Stimulated activated naive B cell treated with anti-CD40 and anti-IgM and Interleukin-4, amounts not matched to agents 10 μg/mL and 1 μg/mL and 100 μg/mL, for 72 hours (primary cell): Measurements from ENCODE around the gene CIAO3.

ENCODE experiments used
- ATAC-seq, 2 donors: fragments of 150-1000 bp; cut with Tn5 transposase; replicated peaks; 2 replicates each; pipeline ENCODE4 v1.10.0; 2021; ENCODE audit warnings: moderate library complexity in 1 of 2
- DNase-seq: peaks from one replicate; pipeline ENCODE4 v3.0.0; 2021
- H3K27ac Mint-ChIP-seq: one replicate; pipeline ENCODE4 v1.8.0; 2022; ENCODE audit warnings: mild to moderate bottlenecking, mixed read lengths
- H3K27me3 Mint-ChIP-seq, 2 donors: one replicate each; pipeline ENCODE4 v1.8.0; 2022; ENCODE audit warnings: mixed read lengths in 2 of 2
- H3K36me3 Mint-ChIP-seq, 2 donors: one replicate each; pipeline ENCODE4 v1.8.0; 2022; ENCODE audit warnings: mixed read lengths in 2 of 2, mild to moderate bottlenecking in 1 of 2
- H3K4me1 Mint-ChIP-seq, 2 donors: one replicate each; pipeline ENCODE4 v1.8.0; 2022; ENCODE audit warnings: mixed read lengths in 2 of 2, mild to moderate bottlenecking in 1 of 2
- H3K4me3 Mint-ChIP-seq, 2 donors: one replicate each; pipeline ENCODE4 v1.8.0; 2022; ENCODE audit warnings: mild to moderate bottlenecking in 2 of 2, mixed read lengths in 2 of 2, moderate library complexity in 1 of 2
- H3K9me3 Mint-ChIP-seq, 2 donors: one replicate each; pipeline ENCODE4 v1.8.0; 2022; ENCODE audit warnings: mixed read lengths in 2 of 2, mild to moderate bottlenecking in 1 of 2

The CIAO3 gene

GRCh38 chr16:729768-730665, 10.8 kb downstream of the CIAO3 start:
- no peak for DNase-seq
- peak overlapping the region; percentile 16 to 36 for H3K4me3 Mint-ChIP-seq
- no peaks in the 10 kb centered on the region for H3K9me3 Mint-ChIP-seq
- H3K27ac Mint-ChIP-seq: no peak overlapping the region
- H3K27me3 Mint-ChIP-seq: no peaks in the 10 kb centered on the region
- ATAC-seq: no peak
- H3K36me3 Mint-ChIP-seq: peaks cover 9 to 15% of the 10 kb centered on the region in 2 donors
- peaks cover 3 to 14% of the 10 kb centered on the region in 2 donors for H3K4me1 Mint-ChIP-seq

DNA sequence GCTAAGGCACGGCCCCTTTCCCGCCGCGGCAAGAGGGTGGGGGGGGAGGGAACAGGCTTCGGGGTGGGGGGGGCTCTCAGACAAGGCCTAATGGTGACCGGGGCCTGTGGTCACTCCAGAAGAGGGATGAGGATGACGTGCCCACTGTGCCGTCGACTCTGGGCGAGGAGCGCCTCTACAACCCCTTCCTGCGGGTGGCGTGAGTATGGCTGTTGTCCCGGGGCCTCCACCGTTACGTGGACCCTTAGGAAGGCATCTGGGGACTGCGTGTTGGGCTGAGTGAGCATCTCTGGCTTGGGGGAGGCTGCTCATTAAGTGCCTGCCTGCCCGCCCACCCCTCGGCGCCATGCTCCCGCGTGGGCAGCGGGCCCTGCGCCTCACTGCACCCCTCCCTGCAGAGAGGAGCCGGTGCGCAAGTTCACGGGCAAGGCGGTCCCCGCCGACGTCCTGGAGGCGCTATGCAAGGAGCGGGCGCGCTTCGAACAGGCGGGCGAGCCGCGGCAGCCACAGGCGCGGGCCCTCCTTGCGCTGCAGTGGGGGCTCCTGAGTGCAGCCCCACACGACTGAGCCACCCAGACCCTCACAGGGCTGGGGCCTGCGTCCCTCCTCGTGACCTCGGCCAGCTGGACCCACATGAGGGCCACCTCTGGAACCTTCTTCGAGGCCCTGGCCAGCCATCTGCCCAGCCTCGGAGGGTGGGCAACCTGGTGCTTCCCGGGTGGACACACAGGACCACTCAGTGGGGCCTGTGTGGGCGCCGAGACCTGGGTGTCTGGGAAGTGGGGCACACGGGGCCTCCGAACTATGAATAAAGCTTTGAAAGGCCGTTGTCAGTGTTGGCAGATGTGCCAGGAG, 11.7 kb downstream of the CIAO3 start:
- peak overlapping the region; percentile 76 to 78 for H3K4me3 Mint-ChIP-seq
- no peaks in the 10 kb centered on the region for H3K9me3 Mint-ChIP-seq
- H3K4me1 Mint-ChIP-seq: peaks cover 3 to 14% of the 10 kb centered on the region in 2 donors
- no peak for ATAC-seq
- H3K27me3 Mint-ChIP-seq: no peaks in the 10 kb centered on the region
- peaks cover 9 to 11% of the 10 kb centered on the region in 2 donors for H3K36me3 Mint-ChIP-seq
- no peak for DNase-seq
- H3K27ac Mint-ChIP-seq: no peak overlapping the region

GRCh38 chr16:728131-728889, 12.5 kb downstream of the CIAO3 start:
- H3K4me3 Mint-ChIP-seq: peak overlapping the region; percentile 76 to 78
- DNase-seq: peak; percentile 65
- no peaks in the 10 kb centered on the region for H3K27me3 Mint-ChIP-seq

GRCh38 chr16:727291-727977, 13.4 kb downstream of the CIAO3 start:
- peaks cover 0 to 6% of the 10 kb centered on the region in 2 donors for H3K36me3 Mint-ChIP-seq
- no peaks in the 10 kb centered on the region for H3K27me3 Mint-ChIP-seq
- H3K4me3 Mint-ChIP-seq: peak overlapping the region; percentile 71 to 73
- DNase-seq: no peak
- ATAC-seq: peak; percentile 20 to 28
- no peaks in the 10 kb centered on the region for H3K9me3 Mint-ChIP-seq
- peaks cover 10 to 28% of the 10 kb centered on the region in 2 donors for H3K4me1 Mint-ChIP-seq
- peak overlapping the region; percentile 51 for H3K27ac Mint-ChIP-seq

More at GRCh38 chr16:728131-728889, 12.5 kb downstream of the CIAO3 start:
- Mint-ChIP-seq H3K4me1 (peaks cover 6 to 21% of the 10 kb centered on the region in 2 donors), H3K9me3 (no peaks in the 10 kb centered on the region), H3K36me3 (peaks cover 4 to 6% of the 10 kb centered on the region in 2 donors), H3K27ac (peak overlapping the region; percentile 62)
- peak; percentile 56 to 65 for ATAC-seq

- H3K9me3 Mint-ChIP-seq: no peaks in the 10 kb centered on the region
- peak within 1 kb of the TSS; percentile 77 to 86 for H3K4me3 Mint-ChIP-seq
- peaks cover 0 to 6% of the 10 kb centered on the region in 2 donors for H3K36me3 Mint-ChIP-seq
- H3K27ac Mint-ChIP-seq: peak within 1 kb of the TSS; percentile 84
- DNase-seq (peak; percentile 48), ATAC-seq (peak; percentile 35 to 50)
- H3K4me1 Mint-ChIP-seq: peaks cover 10 to 36% of the 10 kb centered on the region in 2 donors
- H3K27me3 Mint-ChIP-seq: no peaks in the 10 kb centered on the region
Observed at GRCh38 chr16:726438-727290, 14.1 kb downstream of the CIAO3 start, which contains the start of the genes CCDC78 and HAGHL. TSS of gene CCDC78 (minus strand) at chr16:726443. CDS start at chr16:726367, 76 bp downstream. TSS of gene HAGHL (plus strand) at chr16:727106. CDS start at chr16:727510, 404 bp downstream.

DNA sequence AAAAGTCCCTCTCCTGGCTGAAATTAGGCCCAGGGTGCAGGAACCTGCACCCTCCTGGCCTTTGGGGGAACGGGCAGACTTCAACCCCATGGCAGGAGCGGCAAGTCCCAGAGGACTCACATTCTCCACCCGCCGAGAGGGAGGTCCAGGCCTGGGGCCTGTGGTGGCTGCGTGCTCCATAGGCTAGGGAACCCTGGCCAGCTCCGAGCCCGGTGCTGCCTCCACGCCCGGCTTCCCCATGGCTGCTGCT, 14.7 kb downstream of the CIAO3 start:
- Mint-ChIP-seq H3K4me1 (peaks cover 10 to 36% of the 10 kb centered on the region in 2 donors), H3K4me3 (peak overlapping the region; percentile 32)

GRCh38 chr16:725463-726187, 15.2 kb downstream of the CIAO3 start:
- H3K36me3 Mint-ChIP-seq: peaks cover 0 to 6% of the 10 kb centered on the region in 2 donors
- H3K4me1 Mint-ChIP-seq: peaks cover 10 to 36% of the 10 kb centered on the region in 2 donors
- H3K27ac Mint-ChIP-seq: peak overlapping the region; percentile 80
- H3K4me3 Mint-ChIP-seq: peak overlapping the region; percentile 32
- H3K27me3 Mint-ChIP-seq: no peaks in the 10 kb centered on the region
- ATAC-seq: no peak
- H3K9me3 Mint-ChIP-seq: no peaks in the 10 kb centered on the region
- DNase-seq: no peak

More for the DNA sequence above, 14.7 kb downstream of the CIAO3 start:
- Mint-ChIP-seq H3K27me3 (no peaks in the 10 kb centered on the region), H3K27ac (no peak overlapping the region), H3K9me3 (no peaks in the 10 kb centered on the region), H3K36me3 (peaks cover 0 to 6% of the 10 kb centered on the region in 2 donors)
- no peak for ATAC-seq
- no peak for DNase-seq

DNA sequence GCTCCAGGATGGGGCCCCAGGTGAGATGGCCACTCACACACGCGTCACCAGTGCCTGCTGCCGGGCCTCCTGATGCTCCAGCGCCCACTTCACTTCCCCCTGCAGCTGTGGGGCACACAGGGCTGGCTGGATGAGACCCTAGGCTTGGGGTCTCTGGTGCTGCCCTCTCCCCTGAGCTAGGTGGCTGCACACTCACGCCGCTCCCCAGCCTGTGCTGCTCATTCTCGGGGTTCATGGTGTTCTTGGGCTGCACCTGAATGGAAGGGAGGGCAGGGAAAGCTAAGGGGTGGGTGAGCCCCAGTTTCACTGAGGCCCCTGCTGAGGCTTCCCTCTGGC, 15.8 kb downstream of the CIAO3 start:
- Mint-ChIP-seq H3K4me3 (no peak overlapping the region), H3K36me3 (peaks cover 0 to 6% of the 10 kb centered on the region in 2 donors), H3K9me3 (no peaks in the 10 kb centered on the region), H3K27ac (peak overlapping the region; percentile 80), H3K27me3 (no peaks in the 10 kb centered on the region), H3K4me1 (peaks cover 16 to 42% of the 10 kb centered on the region in 2 donors)
- ATAC-seq (no peak), DNase-seq (no peak)

DNA sequence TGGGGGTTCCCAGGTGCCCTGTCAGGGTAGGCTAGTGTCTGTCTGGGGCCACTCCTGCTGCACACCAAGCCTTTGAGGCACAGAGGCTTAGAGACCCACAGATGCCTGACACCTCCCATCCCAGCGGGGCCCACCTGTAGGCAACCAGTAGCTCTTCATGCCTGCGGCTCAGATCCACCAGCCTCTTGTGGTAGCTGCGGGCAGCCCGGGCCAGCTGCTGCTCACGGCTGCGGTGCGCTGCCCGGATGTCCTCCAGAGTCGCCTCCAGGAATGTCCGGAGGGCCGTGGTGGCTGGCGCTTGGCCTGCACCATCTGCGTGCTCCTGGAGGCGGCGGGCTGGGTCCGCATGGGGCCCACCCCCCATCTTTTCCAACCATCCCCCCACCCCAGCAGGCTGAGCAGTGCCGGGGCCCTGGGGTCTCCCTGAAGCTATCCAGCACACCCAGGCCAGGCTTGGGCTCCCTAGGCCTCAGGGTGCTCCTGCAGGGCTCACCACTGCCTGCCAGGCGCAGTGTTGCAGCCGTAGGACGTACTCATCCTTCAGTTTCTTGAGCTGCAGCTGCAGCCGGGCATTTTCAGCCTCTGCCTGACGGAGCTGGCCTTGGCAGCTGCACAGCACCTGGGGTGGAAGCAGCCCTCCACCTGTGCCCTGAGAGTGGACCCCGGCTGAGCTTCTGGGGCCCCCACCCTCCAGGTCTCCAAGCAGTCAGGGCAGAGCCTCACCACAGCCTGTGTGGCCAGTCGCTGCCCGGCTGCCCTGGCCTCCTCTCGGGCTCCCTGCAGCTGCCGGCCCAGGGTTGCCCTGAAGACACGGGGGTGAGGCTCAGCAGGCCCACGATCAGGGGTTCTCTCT, 16.4 kb downstream of the CIAO3 start:
- Mint-ChIP-seq H3K36me3 (peaks cover 0 to 6% of the 10 kb centered on the region in 2 donors), H3K4me3 (no peak overlapping the region)
- no peak for ATAC-seq

GRCh38 chr16:723695-724094, 17.1 kb downstream of the CIAO3 start:
- ATAC-seq (no peak), DNase-seq (no peak)
- no peak overlapping the region for H3K4me3 Mint-ChIP-seq
- H3K27me3 Mint-ChIP-seq: no peaks in the 10 kb centered on the region
- H3K9me3 Mint-ChIP-seq: no peaks in the 10 kb centered on the region
- peak overlapping the region; percentile 62 for H3K27ac Mint-ChIP-seq
- peaks cover 20 to 55% of the 10 kb centered on the region in 2 donors for H3K4me1 Mint-ChIP-seq
- peaks cover 0 to 6% of the 10 kb centered on the region in 2 donors for H3K36me3 Mint-ChIP-seq

More for the DNA sequence above, 16.4 kb downstream of the CIAO3 start:
- no peak for DNase-seq
- Mint-ChIP-seq H3K27ac (no peak overlapping the region), H3K27me3 (no peaks in the 10 kb centered on the region), H3K4me1 (peaks cover 16 to 48% of the 10 kb centered on the region in 2 donors), H3K9me3 (no peaks in the 10 kb centered on the region)

DNA sequence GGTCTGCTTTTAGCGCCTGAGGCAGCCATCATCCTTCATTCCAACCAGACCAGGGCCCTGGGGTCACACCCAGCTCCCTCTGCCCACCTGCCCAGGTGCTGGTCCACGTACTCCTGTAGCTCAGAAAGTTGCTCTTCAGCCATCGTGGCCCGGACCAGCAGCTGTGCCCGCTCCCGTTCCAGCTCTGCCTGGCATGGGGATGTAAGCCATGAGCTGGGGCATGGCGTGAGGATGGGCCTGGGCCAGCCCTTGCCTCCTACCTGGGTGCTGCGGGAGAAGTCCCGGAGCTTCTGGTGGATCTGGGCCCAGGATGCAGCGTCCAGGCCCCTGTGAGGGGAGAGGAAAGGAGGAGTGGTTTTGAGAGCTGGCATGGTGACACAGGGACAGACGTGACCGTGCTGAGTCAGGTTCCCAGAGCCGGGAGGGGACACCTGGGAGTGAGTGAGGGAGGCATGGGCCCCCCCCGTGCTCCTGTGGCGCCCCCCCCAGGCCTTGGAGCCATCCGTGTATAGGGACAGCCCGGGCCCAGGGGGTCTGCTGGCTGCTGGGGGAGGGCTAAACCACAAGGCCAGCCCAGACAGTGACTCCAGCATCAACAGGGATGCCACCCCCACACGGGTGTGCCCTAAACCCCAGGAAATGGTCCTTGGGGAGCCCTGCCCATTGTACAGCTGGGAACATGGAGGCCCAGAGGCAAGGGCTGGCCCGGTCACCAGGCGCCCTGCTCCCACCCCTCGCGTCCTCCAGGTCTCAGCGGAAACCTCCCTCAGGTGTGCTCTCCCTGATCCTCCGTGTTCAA, 17.8 kb downstream of the CIAO3 start:
- ATAC-seq (no peak), DNase-seq (no peak)
- Mint-ChIP-seq H3K27me3 (no peaks in the 10 kb centered on the region), H3K9me3 (no peaks in the 10 kb centered on the region), H3K36me3 (peaks cover 0 to 6% of the 10 kb centered on the region in 2 donors), H3K4me1 (peaks cover 20 to 56% of the 10 kb centered on the region in 2 donors), H3K4me3 (peak overlapping the region in 1 of 2 donors; percentile 56), H3K27ac (peak overlapping the region; percentile 7)
